Activated T-cell treated with anti-CD3 and anti-CD28 coated beads, Interleukin-2, amount 50 U/mL, for 24 hours (primary cell): ENCODE measurements around the gene DPH1.

Source experiments
- DNase-seq: peaks from one replicate; pipeline ENCODE4 v3.0.0-alpha.2; 2020
- H3K27ac Mint-ChIP-seq: 2 replicates; pipeline ENCODE4 v1.8.0; 2020; ENCODE audit warnings: mild to moderate bottlenecking, mixed read lengths
- H3K27me3 Mint-ChIP-seq: 2 replicates; pipeline ENCODE4 v1.8.0; 2020; ENCODE audit warnings: mixed read lengths
- H3K36me3 Mint-ChIP-seq: 2 replicates; pipeline ENCODE4 v1.8.0; 2020; ENCODE audit warnings: low read depth, mixed read lengths
- H3K4me1 Mint-ChIP-seq: 2 replicates; pipeline ENCODE4 v1.8.0; 2020; ENCODE audit warnings: low read depth, mixed read lengths
- H3K4me3 Mint-ChIP-seq: 2 replicates; pipeline ENCODE4 v1.8.0; 2020; ENCODE audit warnings: mild to moderate bottlenecking, moderate library complexity, mixed read lengths
- H3K9me3 Mint-ChIP-seq: 2 replicates; pipeline ENCODE4 v1.8.0; 2020; ENCODE audit warnings: mixed read lengths

The DPH1 gene

GRCh38 chr17:2017274-2017941 is 12.5 kb upstream of the DPH1 start:
- H3K9me3 Mint-ChIP-seq: no peaks in the 10 kb centered on the region
- no peak overlapping the region for H3K27ac Mint-ChIP-seq
- DNase-seq: no peak
- H3K27me3 Mint-ChIP-seq: peaks cover 16% of the 10 kb centered on the region
- no peaks in the 10 kb centered on the region for H3K36me3 Mint-ChIP-seq
- no peaks in the 10 kb centered on the region for H3K4me1 Mint-ChIP-seq
- no peak overlapping the region for H3K4me3 Mint-ChIP-seq

- H3K4me1 Mint-ChIP-seq: peaks cover 6% of the 10 kb centered on the region
- H3K4me3 Mint-ChIP-seq: no peak overlapping the region
- H3K27me3 Mint-ChIP-seq: peaks cover 24% of the 10 kb centered on the region
Observed at GRCh38 chr17:2018716-2019510, 11.0 kb upstream of the DPH1 start.

GRCh38 chr17:2019723-2020122 is 10.2 kb upstream of the DPH1 start:
- H3K27ac Mint-ChIP-seq: no peak overlapping the region
- peaks cover 30% of the 10 kb centered on the region for H3K27me3 Mint-ChIP-seq

More at GRCh38 chr17:2018716-2019510, 11.0 kb upstream of the DPH1 start:
- DNase-seq: no peak
- Mint-ChIP-seq H3K9me3 (no peaks in the 10 kb centered on the region), H3K36me3 (no peaks in the 10 kb centered on the region), H3K27ac (no peak overlapping the region)

GRCh38 chr17:2020721-2021120 is 9.2 kb upstream of the DPH1 start:
- Mint-ChIP-seq H3K4me1 (peaks cover 11% of the 10 kb centered on the region), H3K27ac (no peak overlapping the region), H3K27me3 (peaks cover 36% of the 10 kb centered on the region), H3K9me3 (no peaks in the 10 kb centered on the region), H3K4me3 (no peak overlapping the region), H3K36me3 (no peaks in the 10 kb centered on the region)
- no peak for DNase-seq

More at GRCh38 chr17:2019723-2020122, 10.2 kb upstream of the DPH1 start:
- Mint-ChIP-seq H3K4me1 (peaks cover 8% of the 10 kb centered on the region), H3K9me3 (no peaks in the 10 kb centered on the region), H3K4me3 (no peak overlapping the region), H3K36me3 (no peaks in the 10 kb centered on the region)
- DNase-seq: no peak

GRCh38 chr17:2022647-2023240 is 7.2 kb upstream of the DPH1 start:
- Mint-ChIP-seq H3K9me3 (no peaks in the 10 kb centered on the region), H3K27ac (no peak overlapping the region), H3K27me3 (peaks cover 54% of the 10 kb centered on the region), H3K4me3 (peak overlapping the region; percentile 53), H3K4me1 (peaks cover 19% of the 10 kb centered on the region), H3K36me3 (no peaks in the 10 kb centered on the region)
- peak; percentile 46 for DNase-seq

GRCh38 chr17:2023256-2023655 is 6.7 kb upstream of the DPH1 start:
- DNase-seq: no peak
- peaks cover 21% of the 10 kb centered on the region for H3K4me1 Mint-ChIP-seq
- no peak overlapping the region for H3K27ac Mint-ChIP-seq
- H3K27me3 Mint-ChIP-seq: peaks cover 59% of the 10 kb centered on the region
- H3K4me3 Mint-ChIP-seq: peak overlapping the region; percentile 53
- H3K36me3 Mint-ChIP-seq: no peaks in the 10 kb centered on the region
- H3K9me3 Mint-ChIP-seq: no peaks in the 10 kb centered on the region

- Mint-ChIP-seq H3K27me3 (peaks cover 57% of the 10 kb centered on the region), H3K27ac (no peak overlapping the region)
- peak; percentile 69 for DNase-seq
Observed at GRCh38 chr17:2023692-2024571, 6.0 kb upstream of the DPH1 start.

GRCh38 chr17:2024572-2025219 is 5.3 kb upstream of the DPH1 start:
- peak; percentile 60 for DNase-seq
- peak overlapping the region; percentile 72 for H3K4me3 Mint-ChIP-seq
- no peak overlapping the region for H3K27ac Mint-ChIP-seq
- no peaks in the 10 kb centered on the region for H3K9me3 Mint-ChIP-seq
- H3K36me3 Mint-ChIP-seq: no peaks in the 10 kb centered on the region
- peaks cover 52% of the 10 kb centered on the region for H3K27me3 Mint-ChIP-seq
- peaks cover 21% of the 10 kb centered on the region for H3K4me1 Mint-ChIP-seq

More at GRCh38 chr17:2023692-2024571, 6.0 kb upstream of the DPH1 start:
- H3K4me1 Mint-ChIP-seq: peaks cover 21% of the 10 kb centered on the region
- peak overlapping the region; percentile 72 for H3K4me3 Mint-ChIP-seq
- no peaks in the 10 kb centered on the region for H3K9me3 Mint-ChIP-seq
- H3K36me3 Mint-ChIP-seq: no peaks in the 10 kb centered on the region

- no peak within 1 kb of the TSS for H3K27ac Mint-ChIP-seq
- DNase-seq: peak; percentile 75
- H3K36me3 Mint-ChIP-seq: peaks cover 2% of the 10 kb centered on the region
Observed at GRCh38 chr17:2025220-2025621, 4.7 kb upstream of the DPH1 start, which contains the start of gene RTN4RL1. Gene RTN4RL1, minus strand, starts transcription at chr17:2025334. Its CDS starts 469 bp downstream, at chr17:2024865.

GRCh38 chr17:2025622-2026309 is 4.2 kb upstream of the DPH1 start:
- H3K36me3 Mint-ChIP-seq: peaks cover 7% of the 10 kb centered on the region
- H3K4me1 Mint-ChIP-seq: peaks cover 23% of the 10 kb centered on the region
- H3K27me3 Mint-ChIP-seq: peaks cover 52% of the 10 kb centered on the region
- no peak overlapping the region for H3K27ac Mint-ChIP-seq
- H3K4me3 Mint-ChIP-seq: peak overlapping the region; percentile 75
- DNase-seq: peak; percentile 47
- no peaks in the 10 kb centered on the region for H3K9me3 Mint-ChIP-seq

More at GRCh38 chr17:2025220-2025621, 4.7 kb upstream of the DPH1 start, which contains the start of gene RTN4RL1:
- H3K4me3 Mint-ChIP-seq: peak within 1 kb of the TSS; percentile 75
- H3K9me3 Mint-ChIP-seq: no peaks in the 10 kb centered on the region
- peaks cover 52% of the 10 kb centered on the region for H3K27me3 Mint-ChIP-seq
- H3K4me1 Mint-ChIP-seq: peaks cover 21% of the 10 kb centered on the region

- Mint-ChIP-seq H3K36me3 (peaks cover 10% of the 10 kb centered on the region), H3K9me3 (no peaks in the 10 kb centered on the region), H3K4me1 (peaks cover 36% of the 10 kb centered on the region), H3K27ac (no peak overlapping the region), H3K27me3 (peaks cover 45% of the 10 kb centered on the region), H3K4me3 (no peak overlapping the region)
- DNase-seq: no peak
Observed at GRCh38 chr17:2027528-2028233, 2.3 kb upstream of the DPH1 start.

GRCh38 chr17:2028234-2028614 is 1.7 kb upstream of the DPH1 start:
- Mint-ChIP-seq H3K36me3 (peaks cover 15% of the 10 kb centered on the region), H3K4me3 (no peak overlapping the region), H3K27ac (no peak overlapping the region), H3K27me3 (peaks cover 40% of the 10 kb centered on the region), H3K4me1 (peaks cover 37% of the 10 kb centered on the region), H3K9me3 (no peaks in the 10 kb centered on the region)
- DNase-seq: no peak

- Mint-ChIP-seq H3K4me3 (no peak overlapping the region), H3K9me3 (no peaks in the 10 kb centered on the region), H3K4me1 (peaks cover 36% of the 10 kb centered on the region), H3K27me3 (peaks cover 37% of the 10 kb centered on the region), H3K27ac (no peak overlapping the region), H3K36me3 (peaks cover 17% of the 10 kb centered on the region)
- DNase-seq: no peak
Observed at GRCh38 chr17:2028737-2029136, 1.2 kb upstream of the DPH1 start.
